ENCODE results near the gene RNASE13.

- TF ChIP-seq, protein P1, sequence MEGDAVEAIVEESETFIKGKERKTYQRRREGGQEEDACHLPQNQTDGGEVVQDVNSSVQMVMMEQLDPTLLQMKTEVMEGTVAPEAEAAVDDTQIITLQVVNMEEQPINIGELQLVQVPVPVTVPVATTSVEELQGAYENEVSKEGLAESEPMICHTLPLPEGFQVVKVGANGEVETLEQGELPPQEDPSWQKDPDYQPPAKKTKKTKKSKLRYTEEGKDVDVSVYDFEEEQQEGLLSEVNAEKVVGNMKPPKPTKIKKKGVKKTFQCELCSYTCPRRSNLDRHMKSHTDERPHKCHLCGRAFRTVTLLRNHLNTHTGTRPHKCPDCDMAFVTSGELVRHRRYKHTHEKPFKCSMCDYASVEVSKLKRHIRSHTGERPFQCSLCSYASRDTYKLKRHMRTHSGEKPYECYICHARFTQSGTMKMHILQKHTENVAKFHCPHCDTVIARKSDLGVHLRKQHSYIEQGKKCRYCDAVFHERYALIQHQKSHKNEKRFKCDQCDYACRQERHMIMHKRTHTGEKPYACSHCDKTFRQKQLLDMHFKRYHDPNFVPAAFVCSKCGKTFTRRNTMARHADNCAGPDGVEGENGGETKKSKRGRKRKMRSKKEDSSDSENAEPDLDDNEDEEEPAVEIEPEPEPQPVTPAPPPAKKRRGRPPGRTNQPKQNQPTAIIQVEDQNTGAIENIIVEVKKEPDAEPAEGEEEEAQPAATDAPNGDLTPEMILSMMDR (IDR thresholded peaks at IDR 0.05): no peak
- no peak for TF ChIP-seq POLR2A (IDR thresholded peaks at IDR 0.05)
Measured at GRCh38 chr14:20999591-20999990, 35.0 kb downstream of the RNASE13 start.

All from body of pancreas (tissue), 4 donors.